Measurements from ENCODE around the gene AEBP1. TPM values are rescaled to one million over a fixed set of nuclear protein-coding genes. Genes with fewer than 3 reads are reported as not detected.

AEBP1 gene
- total RNA-seq, 4 donors from 2014 or later, result 33.9 to 151 (median 89.0) TPM

DNA sequence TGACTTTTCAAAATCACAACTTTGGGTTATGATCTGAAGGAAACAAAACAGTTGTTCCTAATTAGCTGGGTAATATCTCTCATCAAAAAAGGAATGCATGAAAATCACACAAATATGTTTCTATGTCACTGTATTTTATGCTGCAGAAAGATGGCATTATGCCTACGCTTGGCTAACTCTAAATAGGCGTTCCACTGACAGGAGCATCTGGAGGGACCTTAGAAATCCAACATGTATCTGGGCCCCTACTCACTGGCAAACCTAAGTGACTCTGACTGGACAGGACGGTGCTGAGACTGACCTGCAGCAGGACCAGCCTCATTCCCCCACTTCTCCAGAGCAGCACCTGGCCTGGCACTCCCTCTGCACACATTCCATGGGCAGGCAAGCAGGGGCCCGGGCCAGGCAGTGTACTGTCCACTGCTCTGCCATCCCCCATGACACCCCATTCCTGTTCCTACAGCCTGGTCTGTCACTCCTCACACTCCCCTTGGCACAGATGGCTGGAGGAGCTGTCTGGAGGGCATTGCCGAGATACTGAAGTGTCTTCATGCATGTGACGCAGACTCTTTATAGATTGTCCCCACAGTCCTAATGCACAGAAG, 39.6 kb downstream of the AEBP1 start:
- no peak overlapping the region for H3K4me3 ChIP-seq
- peaks cover 2 to 17% (median 9%) of the 10 kb centered on the region in 4 donors for H3K4me1 ChIP-seq
- H3K27ac ChIP-seq, result no peak overlapping the region
- peaks cover 11% of the 10 kb centered on the region for H3K27me3 ChIP-seq
- 63 to 66% methylated on average over 2 to 6 of the region's 6 CpGs for WGBS, 2 donors (ENCODE audit: low coverage in 1 of 2)
- no peak for TF ChIP-seq POLR2AphosphoS5 (IDR thresholded peaks at IDR 0.05)
- TF ChIP-seq, protein P1, sequence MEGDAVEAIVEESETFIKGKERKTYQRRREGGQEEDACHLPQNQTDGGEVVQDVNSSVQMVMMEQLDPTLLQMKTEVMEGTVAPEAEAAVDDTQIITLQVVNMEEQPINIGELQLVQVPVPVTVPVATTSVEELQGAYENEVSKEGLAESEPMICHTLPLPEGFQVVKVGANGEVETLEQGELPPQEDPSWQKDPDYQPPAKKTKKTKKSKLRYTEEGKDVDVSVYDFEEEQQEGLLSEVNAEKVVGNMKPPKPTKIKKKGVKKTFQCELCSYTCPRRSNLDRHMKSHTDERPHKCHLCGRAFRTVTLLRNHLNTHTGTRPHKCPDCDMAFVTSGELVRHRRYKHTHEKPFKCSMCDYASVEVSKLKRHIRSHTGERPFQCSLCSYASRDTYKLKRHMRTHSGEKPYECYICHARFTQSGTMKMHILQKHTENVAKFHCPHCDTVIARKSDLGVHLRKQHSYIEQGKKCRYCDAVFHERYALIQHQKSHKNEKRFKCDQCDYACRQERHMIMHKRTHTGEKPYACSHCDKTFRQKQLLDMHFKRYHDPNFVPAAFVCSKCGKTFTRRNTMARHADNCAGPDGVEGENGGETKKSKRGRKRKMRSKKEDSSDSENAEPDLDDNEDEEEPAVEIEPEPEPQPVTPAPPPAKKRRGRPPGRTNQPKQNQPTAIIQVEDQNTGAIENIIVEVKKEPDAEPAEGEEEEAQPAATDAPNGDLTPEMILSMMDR (IDR thresholded peaks at IDR 0.05), result no peak
- no peak for TF ChIP-seq EP300 (IDR thresholded peaks at IDR 0.05; ENCODE audit: low read depth)
- no peak for TF ChIP-seq POLR2A (IDR thresholded peaks at IDR 0.05)
- H3K36me3 ChIP-seq, result no peaks in the 10 kb centered on the region
- intact Hi-C loops (cut with DNase I; ENCODE audit: low total_unique reads) (no loop called here), in situ Hi-C loops (cut with MboI; ENCODE audit: low pct_ligation_motif_present in 1 of 4, low pct_unique_long_range_greater_than_20kb in 1 of 4, low sequenced_read_pairs in 3 of 4) (no loop called here)
- H3K9me3 ChIP-seq, result no peaks in the 10 kb centered on the region
- DNase-seq, result no peak

DNA sequence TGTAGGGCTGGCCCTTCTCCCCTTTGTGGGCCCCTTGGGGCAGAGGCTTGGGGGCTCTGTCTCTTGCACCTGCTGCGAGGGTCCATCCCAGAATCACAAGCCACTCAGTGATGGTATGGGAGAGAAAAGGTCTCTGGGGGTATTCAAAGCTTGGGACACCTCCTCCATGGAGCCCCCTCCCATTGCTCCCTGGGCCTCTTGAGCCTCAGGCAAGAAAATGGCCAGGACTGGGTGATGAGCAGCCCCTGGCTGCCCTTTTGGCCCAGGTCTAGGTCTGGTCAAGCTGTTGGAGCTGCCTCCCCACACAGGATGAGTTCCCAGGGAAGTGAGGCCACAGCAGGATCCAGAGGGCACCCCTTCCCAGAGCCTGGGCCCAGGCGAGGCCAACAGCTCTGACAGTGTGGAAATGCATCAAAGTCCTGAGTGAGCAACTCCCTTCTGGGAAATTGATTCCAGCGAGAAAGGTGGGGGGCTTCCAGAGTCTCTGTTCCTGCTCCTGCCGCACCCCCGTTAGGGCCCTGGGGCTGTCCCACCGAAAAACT, 40.4 kb downstream of the AEBP1 start:
- DNase-seq, result no peak
- in situ Hi-C loops (cut with MboI; ENCODE audit: low pct_ligation_motif_present in 1 of 4, low pct_unique_long_range_greater_than_20kb in 1 of 4, low sequenced_read_pairs in 3 of 4), result no loop called here
- TF ChIP-seq POLR2AphosphoS5 (IDR thresholded peaks at IDR 0.05), result no peak
- TF ChIP-seq EP300 (IDR thresholded peaks at IDR 0.05; ENCODE audit: low read depth), result no peak
- no peak overlapping the region for H3K4me3 ChIP-seq
- intact Hi-C loops (cut with DNase I; ENCODE audit: low total_unique reads), result no loop called here
- no peaks in the 10 kb centered on the region for H3K36me3 ChIP-seq
- WGBS, 2 donors (ENCODE audit: low coverage in 1 of 2), result 77% methylated on average over 6 of the region's 6 CpGs; no CpG with 5 or more reads in 1 of the 2 donors
- H3K27me3 ChIP-seq, result peaks cover 11% of the 10 kb centered on the region
- H3K9me3 ChIP-seq, result no peaks in the 10 kb centered on the region
- no peak overlapping the region for H3K27ac ChIP-seq
- peaks cover 2 to 17% (median 9%) of the 10 kb centered on the region in 4 donors for H3K4me1 ChIP-seq

DNA sequence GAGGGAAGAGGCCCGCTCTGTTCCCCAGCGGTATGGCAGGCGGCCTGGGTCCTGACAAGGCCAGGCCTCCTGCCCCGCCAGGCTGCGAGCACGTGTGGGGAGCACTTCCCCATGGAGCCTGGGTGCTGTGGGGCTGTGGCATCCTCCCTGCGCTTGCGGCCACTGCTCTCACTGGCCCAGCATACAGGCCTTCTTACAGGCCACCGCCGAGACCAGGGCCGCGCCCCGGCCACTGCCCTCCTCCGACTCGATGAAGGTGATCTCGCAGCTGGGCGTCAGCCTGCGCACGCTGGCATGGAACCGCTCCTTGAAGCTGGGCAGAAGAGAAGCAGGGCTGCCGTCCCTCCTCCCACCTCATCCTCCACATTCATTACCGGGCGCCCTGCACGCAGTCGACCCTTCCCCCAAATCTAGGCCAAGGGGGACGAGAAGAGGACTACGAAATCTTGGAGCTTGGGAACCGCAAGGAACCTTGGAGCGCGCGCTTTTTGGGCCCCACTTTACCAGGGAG, 40.9 kb downstream of the AEBP1 start:
- Histone ChIP-seq H3K4me1 (peaks cover 2 to 17% (median 9%) of the 10 kb centered on the region in 4 donors), H3K4me3 (peak overlapping the region in 2 of 4 donors; percentile 31 to 42), H3K27me3 (peaks cover 11% of the 10 kb centered on the region), H3K9me3 (no peaks in the 10 kb centered on the region), H3K27ac (no peak overlapping the region), H3K36me3 (no peaks in the 10 kb centered on the region)
- intact Hi-C loops (cut with DNase I; ENCODE audit: low total_unique reads) (no loop called here), in situ Hi-C loops (cut with MboI; ENCODE audit: low pct_ligation_motif_present in 1 of 4, low pct_unique_long_range_greater_than_20kb in 1 of 4, low sequenced_read_pairs in 3 of 4) (no loop called here)
- 80% methylated on average over 31 of the region's 31 CpGs; no CpG with 5 or more reads in 1 of the 2 donors for WGBS, 2 donors (ENCODE audit: low coverage in 1 of 2)
- TF ChIP-seq POLR2A (IDR thresholded peaks at IDR 0.05) (no peak), EP300 (IDR thresholded peaks at IDR 0.05; ENCODE audit: low read depth) (no peak), POLR2AphosphoS5 (IDR thresholded peaks at IDR 0.05) (no peak)
- TF ChIP-seq, protein P1 (IDR thresholded peaks at IDR 0.05), result no peak
- DNase-seq, result no peak

DNA sequence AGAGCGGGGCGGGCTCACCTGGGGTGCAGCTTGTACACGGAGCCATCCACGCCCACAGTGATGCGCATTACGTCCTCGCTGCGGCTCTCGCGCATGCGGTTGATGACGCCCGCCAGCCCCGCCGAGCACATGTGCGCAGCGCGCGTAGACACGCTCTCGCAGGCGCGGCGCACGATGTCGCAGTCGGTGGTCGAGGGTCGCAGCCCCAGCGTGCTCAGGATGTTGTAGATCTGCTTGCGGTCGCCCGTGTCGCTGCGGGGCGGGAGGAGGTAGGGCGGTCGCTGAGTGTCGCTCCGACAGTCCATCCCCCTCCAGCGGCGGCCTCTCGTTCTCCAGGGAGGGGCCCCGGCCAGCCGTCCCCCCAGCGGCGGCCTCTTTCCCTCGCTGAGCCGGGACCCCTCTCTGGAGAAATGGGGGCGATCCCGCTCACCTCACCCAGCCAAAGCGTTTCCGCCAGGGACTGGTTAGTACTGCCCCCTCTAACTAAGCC, 41.4 kb downstream of the AEBP1 start:
- H3K9me3 ChIP-seq, result no peaks in the 10 kb centered on the region
- WGBS, 2 donors (ENCODE audit: low coverage in 1 of 2), result 53% methylated on average over 41 of the region's 53 CpGs; no CpG with 5 or more reads in 1 of the 2 donors
- in situ Hi-C loops (cut with MboI; ENCODE audit: low pct_ligation_motif_present in 1 of 4, low pct_unique_long_range_greater_than_20kb in 1 of 4, low sequenced_read_pairs in 3 of 4) (no loop called here), intact Hi-C loops (cut with DNase I; ENCODE audit: low total_unique reads) (no loop called here)
- TF ChIP-seq POLR2AphosphoS5 (IDR thresholded peaks at IDR 0.05) (no peak), EP300 (IDR thresholded peaks at IDR 0.05; ENCODE audit: low read depth) (no peak), POLR2A (IDR thresholded peaks at IDR 0.05) (no peak)
- TF ChIP-seq, protein P1 (IDR thresholded peaks at IDR 0.05), result no peak
- H3K27ac ChIP-seq, result no peak overlapping the region
- no peak for DNase-seq
- peaks cover 11% of the 10 kb centered on the region for H3K27me3 ChIP-seq
- H3K4me1 ChIP-seq, result peaks cover 2 to 17% (median 9%) of the 10 kb centered on the region in 4 donors
- H3K36me3 ChIP-seq, result no peaks in the 10 kb centered on the region
- H3K4me3 ChIP-seq, result peak overlapping the region; percentile 12 to 42 (median 26)
